ENCODE results near the gene ARHGEF40.

DNA sequence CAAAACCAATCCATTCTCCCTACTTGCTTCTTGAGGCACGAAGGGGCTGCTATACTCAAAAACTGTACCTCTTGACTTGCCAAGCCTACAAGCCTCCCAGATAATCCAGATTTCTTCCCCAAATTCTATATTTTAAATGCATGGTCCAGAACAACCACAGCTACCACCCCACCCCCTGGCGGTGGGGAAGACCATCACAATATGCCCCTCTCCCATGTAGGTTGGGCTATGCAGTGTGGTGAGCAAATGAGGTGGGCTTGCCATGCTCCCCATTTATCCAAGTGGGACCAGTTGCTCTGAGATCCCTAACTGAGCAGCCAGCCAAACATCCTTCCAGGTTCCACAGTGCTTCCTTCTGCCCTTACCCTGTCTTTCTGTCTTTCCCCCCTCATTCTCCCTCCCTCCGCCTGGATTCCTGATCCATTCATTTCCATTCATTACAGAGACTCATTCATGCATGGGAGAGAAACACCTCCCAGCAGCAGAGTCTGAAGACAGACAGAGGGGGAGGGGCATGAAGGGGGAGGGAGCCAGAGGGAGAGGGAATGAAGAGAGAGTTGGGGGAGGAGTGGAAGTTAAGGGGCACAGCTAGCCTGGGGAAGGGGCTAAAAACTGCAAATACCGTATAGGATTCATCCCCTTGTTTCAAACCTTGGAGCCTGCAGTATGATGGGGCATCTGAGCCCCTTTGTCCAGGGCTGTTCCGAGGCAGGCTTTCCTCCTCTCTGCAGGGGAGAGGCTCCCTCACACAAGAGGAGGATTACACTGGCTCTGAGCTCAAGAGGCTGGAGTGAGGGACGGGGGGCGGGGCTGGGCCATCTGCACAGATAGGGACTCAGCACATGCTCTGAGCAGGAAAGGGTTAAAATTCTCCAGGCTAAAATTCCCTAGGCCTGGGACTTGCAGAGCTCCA is 23.9 kb downstream of the ARHGEF40 start:
- TF ChIP-seq RCOR1 (conservative IDR thresholded peaks at IDR 0.05; ENCODE audit: low read depth, low read length) (no peak), POLR2A (IDR thresholded peaks at IDR 0.05; ENCODE audit: low read depth, low read length) (no peak), TBL1XR1 (IDR thresholded peaks at IDR 0.05; ENCODE audit: low read depth, low read length) (no peak), RAD51 (IDR thresholded peaks at IDR 0.05) (no peak), FOS (IDR thresholded peaks at IDR 0.05; ENCODE audit: borderline replicate concordance, extremely low read depth, insufficient read length) (no peak), SPI1 (IDR thresholded peaks at IDR 0.05; ENCODE audit: borderline replicate concordance, insufficient read depth, low read depth, low read length) (no peak), PBX3 (IDR thresholded peaks at IDR 0.05; ENCODE audit: insufficient replicate concordance, low read depth, low read length) (no peak), SIN3A (IDR thresholded peaks at IDR 0.05; ENCODE audit: low read depth, low read length) (no peak), CTCF (IDR thresholded peaks at IDR 0.05 in 2 of 3, conservative IDR thresholded peaks at IDR 0.05 in 1 of 3; ENCODE audit: control insufficient read depth in 2 of 3, extremely low read depth in 1 of 3, insufficient read depth in 1 of 3, low read depth in 3 of 3, low read length in 3 of 3) (0 out of 6 replicates have a peak, but pooled peaks of 2 of the 3 experiments have one; percentile 2 to 16), MAX (IDR thresholded peaks at IDR 0.05; ENCODE audit: low read depth, low read length) (no peak), ATF3 (IDR thresholded peaks at IDR 0.05; ENCODE audit: borderline replicate concordance, extremely low read depth, low read depth, low read length) (no peak), JUND (IDR thresholded peaks at IDR 0.05; ENCODE audit: low read depth, low read length) (no peak), RAD21 (IDR thresholded peaks at IDR 0.05; ENCODE audit: insufficient read depth, low read depth, low read length) (no peak)
- TF ChIP-seq, protein P1, sequence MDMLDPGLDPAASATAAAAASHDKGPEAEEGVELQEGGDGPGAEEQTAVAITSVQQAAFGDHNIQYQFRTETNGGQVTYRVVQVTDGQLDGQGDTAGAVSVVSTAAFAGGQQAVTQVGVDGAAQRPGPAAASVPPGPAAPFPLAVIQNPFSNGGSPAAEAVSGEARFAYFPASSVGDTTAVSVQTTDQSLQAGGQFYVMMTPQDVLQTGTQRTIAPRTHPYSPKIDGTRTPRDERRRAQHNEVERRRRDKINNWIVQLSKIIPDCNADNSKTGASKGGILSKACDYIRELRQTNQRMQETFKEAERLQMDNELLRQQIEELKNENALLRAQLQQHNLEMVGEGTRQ (IDR thresholded peaks at IDR 0.05; ENCODE audit: borderline replicate concordance, low read depth, low read length): no peak

All from GM12878 (cell line).